ENCODE data around the gene MMP15.

The MMP15 gene

DNA sequence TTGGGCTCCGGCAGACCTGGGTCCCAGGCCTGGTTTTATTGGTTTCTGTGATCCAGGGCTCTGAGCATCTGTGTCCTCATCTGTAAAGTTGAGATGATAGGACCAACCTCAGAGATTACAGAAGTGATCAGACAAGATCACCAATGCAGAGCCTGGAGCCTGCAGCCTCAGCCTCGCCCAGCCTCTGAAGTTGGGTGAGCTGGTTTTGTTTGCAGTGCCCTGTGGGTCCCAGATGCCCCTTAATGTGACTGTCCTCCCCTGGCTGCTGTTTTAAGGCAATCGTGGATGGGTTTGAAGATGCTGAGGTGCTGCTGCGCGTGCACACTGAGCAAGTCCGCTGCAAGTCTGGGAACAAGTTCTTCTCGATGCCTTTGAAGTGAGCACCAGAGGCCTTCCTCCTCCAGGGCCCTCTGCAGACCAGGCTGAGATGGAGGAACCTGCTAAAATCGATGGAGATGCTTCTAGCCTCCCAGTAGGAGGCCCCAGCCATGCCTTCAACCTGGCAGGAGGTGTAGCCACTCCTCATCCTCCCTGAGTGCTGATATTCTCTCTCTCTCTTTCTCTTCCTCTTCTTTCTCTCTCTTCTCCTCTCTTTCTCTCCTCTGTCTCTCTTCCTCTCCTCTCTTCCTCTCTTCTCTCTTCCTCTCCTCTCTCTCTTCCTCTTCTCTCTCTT, 5.6 kb upstream of the MMP15 start:
- no peak overlapping the region for H3K4me3 ChIP-seq (ENCODE audit: insufficient read depth, low read depth, low read length)
- H3K9me3 ChIP-seq (ENCODE audit: control insufficient read depth, low read length): no peaks in the 10 kb centered on the region
- H3K36me3 ChIP-seq (ENCODE audit: control insufficient read depth, insufficient read depth, low read length): no peaks in the 10 kb centered on the region
- 88% methylated on average over 8 of the region's 8 CpGs for WGBS, 2 experiments
- H3K27ac ChIP-seq (ENCODE audit: insufficient read depth, low read depth, low read length, poor library complexity, severe bottlenecking): no peak overlapping the region
- peaks cover 19% of the 10 kb centered on the region for H3K27me3 ChIP-seq (ENCODE audit: control insufficient read depth, insufficient read depth, low read length, poor library complexity, severe bottlenecking)
- peaks cover 12% of the 10 kb centered on the region for H3K4me1 ChIP-seq (ENCODE audit: control insufficient read depth, insufficient read depth, low read length)

DNA sequence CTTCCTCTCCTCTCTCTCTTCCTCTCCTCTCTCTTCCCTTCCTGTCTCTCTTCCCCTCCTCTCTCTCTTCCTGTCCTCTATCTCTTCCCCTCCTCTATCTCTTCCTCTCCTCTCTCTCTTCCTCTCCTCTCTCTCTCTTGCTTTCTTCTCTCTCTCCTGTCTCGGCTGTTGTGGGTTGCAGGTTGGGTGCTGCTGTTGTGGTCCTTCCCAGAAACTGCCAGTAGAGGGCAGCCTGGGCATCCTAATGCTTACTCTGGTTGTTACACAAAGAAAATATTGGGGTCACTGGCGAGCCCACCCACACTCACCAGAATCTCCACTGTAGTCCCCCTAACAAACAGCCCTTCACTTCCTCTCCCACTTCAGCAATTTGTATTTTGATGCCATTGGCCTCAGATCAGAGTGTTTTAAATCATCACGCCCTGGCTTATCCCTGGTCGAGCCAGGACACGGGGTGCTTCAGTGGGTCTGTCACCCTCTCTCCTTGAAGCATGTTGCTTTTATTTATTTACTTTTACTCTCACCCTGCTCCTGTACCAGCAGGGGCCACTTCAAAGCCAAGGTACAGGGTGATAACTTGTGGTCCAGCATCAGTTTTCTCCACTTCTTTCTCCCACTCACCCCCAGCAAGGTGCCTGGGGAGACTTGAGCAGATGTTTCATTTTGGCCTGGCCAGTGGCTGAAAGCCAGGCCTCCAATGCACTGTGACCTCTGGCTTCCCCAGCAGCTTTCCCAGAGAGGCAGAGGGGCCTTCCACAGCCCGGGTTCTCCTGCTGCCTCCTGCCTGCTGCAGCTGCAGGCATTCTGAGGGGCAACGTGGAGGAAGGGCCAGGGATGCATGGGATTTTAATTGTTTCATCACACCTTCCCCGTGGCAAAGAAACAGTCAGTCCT, 4.7 kb upstream of the MMP15 start:
- WGBS, 2 experiments: 67 to 77% methylated on average over 7 to 8 of the region's 8 CpGs
- no peak overlapping the region for H3K27ac ChIP-seq (ENCODE audit: insufficient read depth, low read depth, low read length, poor library complexity, severe bottlenecking)
- H3K4me3 ChIP-seq (ENCODE audit: insufficient read depth, low read depth, low read length): no peak overlapping the region
- H3K4me1 ChIP-seq (ENCODE audit: control insufficient read depth, insufficient read depth, low read length): peaks cover 12% of the 10 kb centered on the region
- H3K36me3 ChIP-seq (ENCODE audit: control insufficient read depth, insufficient read depth, low read length): no peaks in the 10 kb centered on the region
- peaks cover 27% of the 10 kb centered on the region for H3K27me3 ChIP-seq (ENCODE audit: control insufficient read depth, insufficient read depth, low read length, poor library complexity, severe bottlenecking)
- H3K9me3 ChIP-seq (ENCODE audit: control insufficient read depth, low read length): no peaks in the 10 kb centered on the region

DNA sequence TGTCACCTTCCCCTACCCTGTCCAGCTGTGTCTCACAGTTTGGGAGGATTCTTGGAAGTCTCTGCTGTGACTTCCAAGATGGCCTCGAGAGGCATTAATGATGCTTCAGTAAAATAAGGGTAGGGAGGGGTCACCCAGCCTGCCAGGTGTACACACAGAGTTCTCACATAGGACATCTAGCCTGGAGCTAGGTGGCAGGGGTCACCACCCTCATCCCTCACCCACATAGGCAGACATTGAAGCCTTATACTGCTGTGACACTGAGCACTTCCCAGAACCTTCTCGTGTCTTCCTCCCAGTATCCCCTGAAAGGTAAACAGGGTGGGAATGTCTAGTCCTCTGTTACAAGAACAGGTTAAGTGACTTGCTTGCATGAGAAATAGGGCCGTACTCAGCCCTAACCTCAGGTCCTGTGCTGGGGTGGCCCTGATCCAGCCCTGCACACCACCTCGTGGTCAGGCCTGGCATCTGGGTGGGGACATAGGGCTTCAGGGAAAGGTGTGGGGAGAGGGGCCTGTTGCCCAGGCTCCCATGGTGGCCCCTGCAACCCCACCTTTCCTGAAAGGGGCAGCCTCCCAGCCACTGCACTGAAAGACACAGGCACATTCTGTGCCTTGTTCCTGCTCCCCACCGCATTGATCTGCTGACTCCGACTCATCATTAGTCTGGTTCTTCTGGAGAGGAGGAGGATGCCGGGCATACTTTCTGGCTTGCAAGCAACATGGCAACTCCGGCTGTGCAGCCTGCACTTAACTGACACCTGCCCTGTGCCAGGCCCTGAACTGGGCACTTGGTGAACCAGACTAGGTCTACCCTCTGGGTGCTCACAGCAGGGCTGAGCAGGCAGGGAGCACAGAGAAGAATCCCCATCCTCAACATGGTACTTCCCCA, 3.6 kb upstream of the MMP15 start:
- Histone ChIP-seq H3K27me3 (ENCODE audit: control insufficient read depth, insufficient read depth, low read length, poor library complexity, severe bottlenecking) (peaks cover 37% of the 10 kb centered on the region), H3K36me3 (ENCODE audit: control insufficient read depth, insufficient read depth, low read length) (no peaks in the 10 kb centered on the region), H3K4me3 (ENCODE audit: insufficient read depth, low read depth, low read length) (no peak overlapping the region), H3K9me3 (ENCODE audit: control insufficient read depth, low read length) (no peaks in the 10 kb centered on the region), H3K27ac (ENCODE audit: insufficient read depth, low read depth, low read length, poor library complexity, severe bottlenecking) (no peak overlapping the region), H3K4me1 (ENCODE audit: control insufficient read depth, insufficient read depth, low read length) (peaks cover 12% of the 10 kb centered on the region)
- WGBS, 2 experiments: 90 to 91% methylated on average over 8 of the region's 8 CpGs

DNA sequence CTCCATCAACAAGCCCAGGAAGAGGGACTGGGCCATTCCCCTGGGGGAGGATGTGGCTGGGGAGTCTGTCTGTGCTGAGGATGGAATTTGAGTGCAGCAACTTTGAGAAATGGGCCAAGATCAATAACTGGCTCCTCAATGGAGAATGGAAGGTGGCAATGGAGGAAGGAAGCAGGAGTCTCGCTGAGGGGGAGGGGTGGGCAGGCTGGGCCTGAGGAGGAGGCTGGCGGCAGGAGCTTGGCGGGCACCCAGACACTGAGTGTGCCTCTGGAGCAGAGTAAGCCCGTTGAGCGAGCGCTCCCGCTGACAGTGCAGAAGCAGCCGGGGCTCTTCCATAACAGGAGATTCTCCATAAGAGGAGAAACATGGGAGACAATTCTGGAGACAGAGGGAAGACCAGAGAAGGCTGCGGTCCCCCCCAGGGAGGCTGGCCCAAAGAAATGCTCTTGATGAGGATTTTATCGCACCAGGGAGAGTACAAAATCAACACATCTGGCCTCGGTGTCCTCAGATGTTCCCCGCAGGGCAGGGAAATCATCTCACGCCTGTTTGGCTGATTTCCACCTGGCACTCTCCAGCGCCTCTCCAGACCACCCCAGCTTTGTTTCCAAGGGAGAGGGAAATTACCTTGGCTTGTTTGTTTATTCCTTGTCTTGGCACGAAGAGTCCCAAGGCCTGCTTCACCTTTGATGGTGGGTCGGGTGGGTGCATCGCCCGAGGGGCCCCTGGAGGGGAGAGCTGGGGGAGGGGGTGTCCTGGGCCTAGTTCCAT, 2.8 kb upstream of the MMP15 start:
- Histone ChIP-seq H3K27ac (ENCODE audit: insufficient read depth, low read depth, low read length, poor library complexity, severe bottlenecking) (no peak overlapping the region), H3K4me3 (ENCODE audit: insufficient read depth, low read depth, low read length) (no peak overlapping the region), H3K27me3 (ENCODE audit: control insufficient read depth, insufficient read depth, low read length, poor library complexity, severe bottlenecking) (peaks cover 43% of the 10 kb centered on the region), H3K4me1 (ENCODE audit: control insufficient read depth, insufficient read depth, low read length) (peaks cover 17% of the 10 kb centered on the region), H3K36me3 (ENCODE audit: control insufficient read depth, insufficient read depth, low read length) (no peaks in the 10 kb centered on the region), H3K9me3 (ENCODE audit: control insufficient read depth, low read length) (no peaks in the 10 kb centered on the region)
- 53 to 55% methylated on average over 16 to 18 of the region's 18 CpGs for WGBS, 2 experiments

DNA sequence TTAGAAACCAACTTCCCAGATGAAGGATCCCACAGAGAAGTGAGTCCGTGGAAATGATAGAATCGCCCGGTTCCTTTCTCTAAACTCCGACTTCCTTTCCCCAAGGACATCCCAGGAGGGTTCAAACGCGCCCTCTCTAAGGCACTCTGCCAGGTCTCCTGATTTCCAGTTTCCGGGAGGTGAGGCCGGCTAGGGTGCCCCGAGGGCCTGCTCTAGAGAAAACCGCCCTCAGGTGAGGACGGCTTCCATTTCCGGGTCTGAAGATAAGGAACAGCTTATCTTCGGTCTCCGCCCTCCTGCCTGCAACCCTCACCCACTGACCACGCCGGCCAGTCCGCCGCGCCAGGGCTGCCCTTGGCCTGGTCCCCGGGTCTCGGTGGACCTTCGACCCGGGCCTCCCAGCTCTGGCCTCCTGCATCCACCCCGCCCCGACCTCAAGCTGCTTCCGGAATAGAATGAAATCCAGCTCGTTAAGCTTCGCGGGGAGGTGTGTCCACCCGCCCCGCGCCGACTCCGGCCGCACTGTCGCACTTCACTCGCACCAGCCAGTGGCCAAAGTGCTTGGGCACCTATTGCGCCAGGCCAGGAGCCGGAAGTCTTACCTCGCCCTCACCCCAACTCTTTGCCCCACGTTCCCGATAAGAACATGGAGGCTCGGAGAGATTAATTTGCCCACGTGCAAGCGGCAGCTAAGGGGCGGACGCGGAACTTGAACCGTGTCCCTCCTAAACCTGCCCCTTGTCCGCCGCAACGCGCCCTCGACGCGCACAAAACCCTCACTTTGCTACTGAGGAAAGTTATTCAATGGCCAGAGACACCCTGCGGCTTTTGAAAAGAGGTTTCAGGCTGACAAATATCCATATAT, 836 bp upstream of the MMP15 start:
- H3K4me3 ChIP-seq (ENCODE audit: insufficient read depth, low read depth, low read length): peak overlapping the region; percentile 69
- peaks cover 25% of the 10 kb centered on the region for H3K4me1 ChIP-seq (ENCODE audit: control insufficient read depth, insufficient read depth, low read length)
- H3K27ac ChIP-seq (ENCODE audit: insufficient read depth, low read depth, low read length, poor library complexity, severe bottlenecking): no peak overlapping the region
- no peaks in the 10 kb centered on the region for H3K9me3 ChIP-seq (ENCODE audit: control insufficient read depth, low read length)
- H3K36me3 ChIP-seq (ENCODE audit: control insufficient read depth, insufficient read depth, low read length): no peaks in the 10 kb centered on the region
- H3K27me3 ChIP-seq (ENCODE audit: control insufficient read depth, insufficient read depth, low read length, poor library complexity, severe bottlenecking): peaks cover 43% of the 10 kb centered on the region
- WGBS, 2 experiments: 16% methylated on average over 56 to 57 of the region's 57 CpGs

DNA sequence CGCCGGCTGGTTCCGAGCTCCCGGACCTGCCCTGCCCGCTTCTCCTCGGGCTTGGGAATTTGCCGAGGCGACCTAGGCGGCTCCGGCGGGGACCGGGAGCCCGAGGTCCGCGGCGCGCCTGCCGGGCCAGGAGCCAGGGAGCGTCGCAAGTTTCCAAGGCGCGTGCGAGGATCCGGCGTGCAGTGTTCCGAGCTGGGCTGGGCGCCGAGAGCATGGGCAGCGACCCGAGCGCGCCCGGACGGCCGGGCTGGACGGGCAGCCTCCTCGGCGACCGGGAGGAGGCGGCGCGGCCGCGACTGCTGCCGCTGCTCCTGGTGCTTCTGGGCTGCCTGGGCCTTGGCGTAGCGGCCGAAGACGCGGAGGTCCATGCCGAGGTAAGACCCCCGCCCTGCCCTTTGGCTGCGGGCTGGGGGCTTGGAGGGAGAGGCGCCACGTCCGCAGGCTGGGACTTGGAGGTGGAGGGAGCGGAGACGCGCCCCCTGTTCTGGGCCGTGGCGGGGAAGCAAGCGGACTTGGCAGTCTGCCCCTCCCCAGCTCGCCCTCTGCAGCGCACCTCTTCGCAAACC, 668 bp downstream of the MMP15 start:
- H3K27me3 ChIP-seq (ENCODE audit: control insufficient read depth, insufficient read depth, low read length, poor library complexity, severe bottlenecking): peaks cover 43% of the 10 kb centered on the region
- H3K4me1 ChIP-seq (ENCODE audit: control insufficient read depth, insufficient read depth, low read length): peaks cover 28% of the 10 kb centered on the region
- no peak overlapping the region for H3K27ac ChIP-seq (ENCODE audit: insufficient read depth, low read depth, low read length, poor library complexity, severe bottlenecking)
- no peaks in the 10 kb centered on the region for H3K9me3 ChIP-seq (ENCODE audit: control insufficient read depth, low read length)
- H3K36me3 ChIP-seq (ENCODE audit: control insufficient read depth, insufficient read depth, low read length): no peaks in the 10 kb centered on the region
- WGBS, 2 experiments: 0% methylated on average over 65 of the region's 65 CpGs
- H3K4me3 ChIP-seq (ENCODE audit: insufficient read depth, low read depth, low read length): peak overlapping the region; percentile 69

DNA sequence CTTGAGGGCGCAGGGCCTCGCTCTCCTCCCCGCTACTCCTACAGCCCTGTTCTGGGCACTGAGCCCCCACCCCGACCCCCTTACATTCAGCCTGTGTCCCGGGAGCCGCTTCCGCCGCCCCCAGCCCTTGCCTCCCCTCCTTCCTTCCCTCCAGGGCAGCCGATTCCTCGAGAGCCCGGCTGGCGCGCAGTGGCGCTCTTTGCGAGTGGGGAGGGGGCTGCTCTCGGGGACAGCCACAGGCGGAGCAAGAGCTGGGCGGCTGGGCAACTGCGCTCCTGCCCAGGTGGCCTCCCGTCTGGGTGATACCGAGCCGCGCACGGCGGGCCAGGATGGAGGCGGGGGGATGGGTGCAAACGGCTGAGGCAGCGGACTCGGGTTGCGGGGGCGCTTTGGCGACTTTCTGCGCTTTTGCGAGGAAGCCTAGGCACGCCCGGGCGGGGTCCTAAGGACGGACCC, 1.2 kb downstream of the MMP15 start:
- no peaks in the 10 kb centered on the region for H3K36me3 ChIP-seq (ENCODE audit: control insufficient read depth, insufficient read depth, low read length)
- 0% methylated on average over 38 of the region's 38 CpGs for WGBS, 2 experiments
- peaks cover 28% of the 10 kb centered on the region for H3K4me1 ChIP-seq (ENCODE audit: control insufficient read depth, insufficient read depth, low read length)
- peaks cover 43% of the 10 kb centered on the region for H3K27me3 ChIP-seq (ENCODE audit: control insufficient read depth, insufficient read depth, low read length, poor library complexity, severe bottlenecking)
- peak overlapping the region; percentile 69 for H3K4me3 ChIP-seq (ENCODE audit: insufficient read depth, low read depth, low read length)
- no peak overlapping the region for H3K27ac ChIP-seq (ENCODE audit: insufficient read depth, low read depth, low read length, poor library complexity, severe bottlenecking)
- H3K9me3 ChIP-seq (ENCODE audit: control insufficient read depth, low read length): no peaks in the 10 kb centered on the region

DNA sequence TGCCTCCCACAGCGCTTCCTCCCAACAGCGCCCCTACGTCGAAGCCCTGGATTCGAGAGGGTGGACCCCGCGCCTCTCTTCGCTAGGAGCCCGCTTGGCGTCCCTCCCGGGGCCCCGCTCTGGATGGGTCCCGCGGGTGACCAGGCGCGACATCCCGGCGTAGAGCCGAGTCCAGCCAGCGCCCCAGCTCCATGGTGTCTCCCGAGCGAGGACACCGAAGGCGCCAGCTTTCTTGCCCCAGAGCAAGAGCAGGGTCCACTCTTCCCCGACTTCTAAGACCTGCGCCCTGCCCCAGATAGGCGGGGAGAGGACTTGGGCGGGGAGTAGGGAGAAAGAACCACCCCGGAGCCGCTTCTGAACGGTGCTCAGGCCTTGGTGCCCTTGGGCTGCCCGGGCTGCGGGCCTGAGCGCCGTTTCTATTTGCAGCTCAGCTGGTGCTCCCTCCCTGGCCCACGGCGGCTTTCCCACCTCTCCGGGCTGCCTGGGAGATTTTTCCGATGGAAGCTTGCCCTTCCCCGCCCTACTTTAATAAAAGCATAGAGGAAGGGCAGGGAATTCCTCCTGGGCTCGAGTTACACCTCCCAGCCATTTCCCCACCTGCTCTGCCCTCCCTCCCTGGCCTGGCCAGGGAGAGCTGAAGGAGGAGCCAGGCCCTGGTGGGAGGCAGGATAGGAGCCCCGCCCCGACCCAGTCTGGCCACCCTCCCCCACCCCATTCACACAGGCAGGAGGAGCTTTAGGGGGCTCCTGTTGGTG, 1.8 kb downstream of the MMP15 start:
- H3K9me3 ChIP-seq (ENCODE audit: control insufficient read depth, low read length): no peaks in the 10 kb centered on the region
- H3K4me1 ChIP-seq (ENCODE audit: control insufficient read depth, insufficient read depth, low read length): peaks cover 26% of the 10 kb centered on the region
- H3K36me3 ChIP-seq (ENCODE audit: control insufficient read depth, insufficient read depth, low read length): no peaks in the 10 kb centered on the region
- peak overlapping the region; percentile 69 for H3K4me3 ChIP-seq (ENCODE audit: insufficient read depth, low read depth, low read length)
- 0% methylated on average over 41 to 43 of the region's 43 CpGs for WGBS, 2 experiments
- no peak overlapping the region for H3K27ac ChIP-seq (ENCODE audit: insufficient read depth, low read depth, low read length, poor library complexity, severe bottlenecking)
- H3K27me3 ChIP-seq (ENCODE audit: control insufficient read depth, insufficient read depth, low read length, poor library complexity, severe bottlenecking): peaks cover 43% of the 10 kb centered on the region

All from ectodermal cell (in vitro differentiated cells).